ENCODE data around the gene GRIK2. TPM values are rescaled to one million over a fixed set of nuclear protein-coding genes. Genes with fewer than 3 reads are reported as not detected.

Gene GRIK2
- polyA plus RNA-seq, 1 of the 3 experiments (the other 2 are of a cell fraction) = 0.30 TPM

DNA sequence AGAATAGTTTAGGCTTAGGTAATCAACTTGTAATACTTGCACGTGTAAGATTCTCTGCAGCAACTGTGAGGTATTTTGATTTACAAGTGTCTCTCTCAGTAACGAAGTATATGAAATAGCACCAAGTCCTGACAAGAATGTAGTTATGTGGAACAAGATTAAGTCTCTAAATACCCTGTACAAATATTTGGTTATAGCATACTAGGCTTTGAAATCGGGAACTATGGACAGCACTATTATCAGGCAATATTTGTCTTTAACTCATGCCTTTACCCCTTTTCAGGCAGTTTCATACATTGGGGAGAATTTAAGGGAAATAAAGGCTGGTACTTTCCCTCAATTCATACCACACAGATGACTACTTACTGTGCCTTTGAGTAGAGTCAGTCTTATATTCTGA, 93.2 kb downstream of the GRIK2 start:
- ChIA-PET CTCF (no interaction called here), POLR2A (no interaction called here)
- Histone ChIP-seq H2AFZ (ENCODE audit: low read depth) (no peak overlapping the region), H3K4me1 (ENCODE audit: control insufficient read depth in 1 of 2, insufficient read depth in 2 of 2, low read depth in 1 of 2, low read length in 1 of 2) (no peaks in the 10 kb centered on the region), H3K9ac (no peak overlapping the region), H4K20me1 (ENCODE audit: insufficient read depth) (no peaks in the 10 kb centered on the region), H3K79me2 (ENCODE audit: insufficient read depth) (no peaks in the 10 kb centered on the region), H3K9me2 (no peaks in the 10 kb centered on the region), H3K27me3 (ENCODE audit: insufficient read depth) (no peaks in the 10 kb centered on the region), H3K36me3 (replicated peaks in 1 of 2; ENCODE audit: control insufficient read depth in 1 of 2, insufficient read depth in 2 of 2, low read length in 1 of 2) (no peaks in the 10 kb centered on the region), H3K9me3 (no peaks in the 10 kb centered on the region; the same call in 1 of the 2 replicates), H3K27ac (ENCODE audit: low read depth in 2 of 2, low read length in 1 of 2) (no peak overlapping the region), H3K4me3 (ENCODE audit: low read depth in 2 of 2, low read length in 1 of 2) (no peak overlapping the region), H3K4me2 (no peak overlapping the region), H3F3A (replicated peaks; ENCODE audit: insufficient read depth) (no peaks in the 10 kb centered on the region)
- DNase-seq = no peak
- WGBS (ENCODE audit: low lambda C conversion rate) = 61% methylated on average over 3 of the region's 3 CpGs
- TF ChIP-seq, protein P1, sequence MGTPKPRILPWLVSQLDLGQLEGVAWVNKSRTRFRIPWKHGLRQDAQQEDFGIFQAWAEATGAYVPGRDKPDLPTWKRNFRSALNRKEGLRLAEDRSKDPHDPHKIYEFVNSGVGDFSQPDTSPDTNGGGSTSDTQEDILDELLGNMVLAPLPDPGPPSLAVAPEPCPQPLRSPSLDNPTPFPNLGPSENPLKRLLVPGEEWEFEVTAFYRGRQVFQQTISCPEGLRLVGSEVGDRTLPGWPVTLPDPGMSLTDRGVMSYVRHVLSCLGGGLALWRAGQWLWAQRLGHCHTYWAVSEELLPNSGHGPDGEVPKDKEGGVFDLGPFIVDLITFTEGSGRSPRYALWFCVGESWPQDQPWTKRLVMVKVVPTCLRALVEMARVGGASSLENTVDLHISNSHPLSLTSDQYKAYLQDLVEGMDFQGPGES (IDR thresholded peaks at IDR 0.05; ENCODE audit: low read depth, low read length) = no peak
- TF ChIP-seq EZH2phosphoT487 (IDR thresholded peaks at IDR 0.05; ENCODE audit: borderline replicate concordance, low read depth) (no peak), RAD21 (IDR thresholded peaks at IDR 0.05; ENCODE audit: low read length) (no peak), RXRA (IDR thresholded peaks at IDR 0.05; ENCODE audit: borderline replicate concordance, low read depth) (no peak), MXI1 (IDR thresholded peaks at IDR 0.05; ENCODE audit: low read depth, low read length) (no peak), GATA2 (CRISPR knock-in tag; IDR thresholded peaks at IDR 0.05) (no peak), NRF1 (IDR thresholded peaks at IDR 0.05; ENCODE audit: low read depth, low read length) (no peak), MAX (IDR thresholded peaks at IDR 0.05; ENCODE audit: low read depth) (no peak), FOXJ3 (CRISPR knock-in tag; IDR thresholded peaks at IDR 0.05) (no peak), FOSL2 (IDR thresholded peaks at IDR 0.05; ENCODE audit: borderline replicate concordance, low read depth) (no peak), CHD2 (IDR thresholded peaks at IDR 0.05; ENCODE audit: low read length, partially characterized antibody) (no peak), JUND (IDR thresholded peaks at IDR 0.05) (no peak), ELF1 (IDR thresholded peaks at IDR 0.05) (no peak), TCF12 (IDR thresholded peaks at IDR 0.05) (no peak), TAF1 (IDR thresholded peaks at IDR 0.05; ENCODE audit: borderline replicate concordance, low read depth, low read length) (no peak), FOXM1 (IDR thresholded peaks at IDR 0.05; ENCODE audit: low read depth) (no peak), RCOR1 (IDR thresholded peaks at IDR 0.05; ENCODE audit: low read length) (no peak), CTCF (IDR thresholded peaks at IDR 0.05) (no peak)
- TF ChIP-seq, protein P2, sequence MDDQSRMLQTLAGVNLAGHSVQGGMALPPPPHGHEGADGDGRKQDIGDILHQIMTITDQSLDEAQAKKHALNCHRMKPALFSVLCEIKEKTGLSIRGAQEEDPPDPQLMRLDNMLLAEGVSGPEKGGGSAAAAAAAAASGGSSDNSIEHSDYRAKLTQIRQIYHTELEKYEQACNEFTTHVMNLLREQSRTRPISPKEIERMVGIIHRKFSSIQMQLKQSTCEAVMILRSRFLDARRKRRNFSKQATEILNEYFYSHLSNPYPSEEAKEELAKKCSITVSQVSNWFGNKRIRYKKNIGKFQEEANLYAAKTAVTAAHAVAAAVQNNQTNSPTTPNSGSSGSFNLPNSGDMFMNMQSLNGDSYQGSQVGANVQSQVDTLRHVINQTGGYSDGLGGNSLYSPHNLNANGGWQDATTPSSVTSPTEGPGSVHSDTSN (IDR thresholded peaks at IDR 0.05) = no peak
- TF ChIP-seq, protein P3, sequence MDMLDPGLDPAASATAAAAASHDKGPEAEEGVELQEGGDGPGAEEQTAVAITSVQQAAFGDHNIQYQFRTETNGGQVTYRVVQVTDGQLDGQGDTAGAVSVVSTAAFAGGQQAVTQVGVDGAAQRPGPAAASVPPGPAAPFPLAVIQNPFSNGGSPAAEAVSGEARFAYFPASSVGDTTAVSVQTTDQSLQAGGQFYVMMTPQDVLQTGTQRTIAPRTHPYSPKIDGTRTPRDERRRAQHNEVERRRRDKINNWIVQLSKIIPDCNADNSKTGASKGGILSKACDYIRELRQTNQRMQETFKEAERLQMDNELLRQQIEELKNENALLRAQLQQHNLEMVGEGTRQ (IDR thresholded peaks at IDR 0.05; ENCODE audit: borderline replicate concordance, low read depth, low read length) = no peak
